T-helper 2 cell treated with Interferon-gamma antibody and Interleukin-4, amounts not matched to agents 5 μg/mL and 100 μg/mL, for 36 hours (primary cell): Measurements from ENCODE around the gene P2RX1.

Source experiments
- DNase-seq: peaks from one replicate; pipeline ENCODE4 v3.0.0; 2021; ENCODE audit warnings: low spot score
- H3K27ac Mint-ChIP-seq: one replicate; pipeline ENCODE4 v1.8.0; 2021; ENCODE audit warnings: mild to moderate bottlenecking, mixed read lengths
- H3K27me3 Mint-ChIP-seq: one replicate; pipeline ENCODE4 v1.8.0; 2021; ENCODE audit warnings: low read depth, mixed read lengths
- H3K36me3 Mint-ChIP-seq: one replicate; pipeline ENCODE4 v1.8.0; 2021; ENCODE audit warnings: low read depth, mixed read lengths
- H3K4me1 Mint-ChIP-seq: one replicate; pipeline ENCODE4 v1.8.0; 2021; ENCODE audit warnings: low read depth, mixed read lengths
- H3K4me3 Mint-ChIP-seq: one replicate; pipeline ENCODE4 v1.8.0; 2022; ENCODE audit warnings: mild to moderate bottlenecking, moderate library complexity, mixed read lengths
- H3K9me3 Mint-ChIP-seq: one replicate; pipeline ENCODE4 v1.8.0; 2021; ENCODE audit warnings: mixed read lengths

The P2RX1 gene

GRCh38 chr17:3887804-3888203 is 28.5 kb downstream of the P2RX1 start:
- DNase-seq = no peak
- Mint-ChIP-seq H3K4me3 (no peak overlapping the region), H3K4me1 (peaks cover 23% of the 10 kb centered on the region), H3K9me3 (no peaks in the 10 kb centered on the region), H3K27me3 (peaks cover 5% of the 10 kb centered on the region), H3K36me3 (no peaks in the 10 kb centered on the region), H3K27ac (peak overlapping the region; percentile 47)

GRCh38 chr17:3887394-3887793 is 28.9 kb downstream of the P2RX1 start:
- Mint-ChIP-seq H3K9me3 (no peaks in the 10 kb centered on the region), H3K4me3 (peak overlapping the region; percentile 48), H3K36me3 (no peaks in the 10 kb centered on the region), H3K4me1 (peaks cover 23% of the 10 kb centered on the region), H3K27me3 (peaks cover 5% of the 10 kb centered on the region), H3K27ac (peak overlapping the region; percentile 29)
- no peak for DNase-seq

- peak overlapping the region; percentile 48 for H3K4me3 Mint-ChIP-seq
- no peaks in the 10 kb centered on the region for H3K9me3 Mint-ChIP-seq
- H3K27ac Mint-ChIP-seq = peak overlapping the region; percentile 29
- peaks cover 22% of the 10 kb centered on the region for H3K4me1 Mint-ChIP-seq
- DNase-seq = no peak
- no peaks in the 10 kb centered on the region for H3K36me3 Mint-ChIP-seq
- peaks cover 5% of the 10 kb centered on the region for H3K27me3 Mint-ChIP-seq
Observed at GRCh38 chr17:3886776-3887175, 29.5 kb downstream of the P2RX1 start.

- Mint-ChIP-seq H3K27me3 (no peaks in the 10 kb centered on the region), H3K4me3 (no peak overlapping the region), H3K36me3 (no peaks in the 10 kb centered on the region), H3K9me3 (no peaks in the 10 kb centered on the region), H3K4me1 (peaks cover 15% of the 10 kb centered on the region), H3K27ac (no peak overlapping the region)
- no peak for DNase-seq
Observed at GRCh38 chr17:3885970-3886369, 30.3 kb downstream of the P2RX1 start.

GRCh38 chr17:3885271-3885670 is 31.0 kb downstream of the P2RX1 start:
- no peak overlapping the region for H3K27ac Mint-ChIP-seq
- no peaks in the 10 kb centered on the region for H3K27me3 Mint-ChIP-seq
- no peak for DNase-seq

GRCh38 chr17:3884188-3884587 is 32.1 kb downstream of the P2RX1 start:
- Mint-ChIP-seq H3K27me3 (no peaks in the 10 kb centered on the region), H3K36me3 (no peaks in the 10 kb centered on the region), H3K27ac (no peak overlapping the region)

More at GRCh38 chr17:3885271-3885670, 31.0 kb downstream of the P2RX1 start:
- Mint-ChIP-seq H3K36me3 (no peaks in the 10 kb centered on the region), H3K4me3 (no peak overlapping the region), H3K4me1 (peaks cover 15% of the 10 kb centered on the region), H3K9me3 (no peaks in the 10 kb centered on the region)

GRCh38 chr17:3882276-3882675 is 34.0 kb downstream of the P2RX1 start:
- Mint-ChIP-seq H3K4me3 (no peak overlapping the region), H3K9me3 (no peaks in the 10 kb centered on the region), H3K27ac (no peak overlapping the region), H3K4me1 (peaks cover 11% of the 10 kb centered on the region), H3K36me3 (no peaks in the 10 kb centered on the region), H3K27me3 (no peaks in the 10 kb centered on the region)
- DNase-seq = no peak

More at GRCh38 chr17:3884188-3884587, 32.1 kb downstream of the P2RX1 start:
- Mint-ChIP-seq H3K4me1 (peaks cover 15% of the 10 kb centered on the region), H3K9me3 (no peaks in the 10 kb centered on the region), H3K4me3 (no peak overlapping the region)
- no peak for DNase-seq

GRCh38 chr17:3880983-3881382 is 35.3 kb downstream of the P2RX1 start:
- H3K27me3 Mint-ChIP-seq = no peaks in the 10 kb centered on the region
- H3K4me3 Mint-ChIP-seq = no peak overlapping the region
- H3K9me3 Mint-ChIP-seq = no peaks in the 10 kb centered on the region
- DNase-seq = no peak
- H3K36me3 Mint-ChIP-seq = no peaks in the 10 kb centered on the region
- H3K27ac Mint-ChIP-seq = no peak overlapping the region
- H3K4me1 Mint-ChIP-seq = no peaks in the 10 kb centered on the region

GRCh38 chr17:3879591-3880417 is 36.5 kb downstream of the P2RX1 start:
- H3K9me3 Mint-ChIP-seq = no peaks in the 10 kb centered on the region
- no peaks in the 10 kb centered on the region for H3K4me1 Mint-ChIP-seq
- no peak overlapping the region for H3K27ac Mint-ChIP-seq
- no peaks in the 10 kb centered on the region for H3K27me3 Mint-ChIP-seq
- H3K4me3 Mint-ChIP-seq = no peak overlapping the region
- no peaks in the 10 kb centered on the region for H3K36me3 Mint-ChIP-seq
- no peak for DNase-seq

GRCh38 chr17:3879186-3879585 is 37.1 kb downstream of the P2RX1 start:
- DNase-seq = no peak
- Mint-ChIP-seq H3K4me3 (no peak overlapping the region), H3K27me3 (no peaks in the 10 kb centered on the region), H3K4me1 (no peaks in the 10 kb centered on the region), H3K9me3 (no peaks in the 10 kb centered on the region), H3K36me3 (no peaks in the 10 kb centered on the region), H3K27ac (no peak overlapping the region)

- Mint-ChIP-seq H3K9me3 (no peaks in the 10 kb centered on the region), H3K4me3 (no peak overlapping the region), H3K4me1 (no peaks in the 10 kb centered on the region), H3K27me3 (no peaks in the 10 kb centered on the region), H3K27ac (no peak overlapping the region), H3K36me3 (no peaks in the 10 kb centered on the region)
- no peak for DNase-seq
Observed at GRCh38 chr17:3877220-3877619, 39.0 kb downstream of the P2RX1 start.

- H3K27me3 Mint-ChIP-seq = no peaks in the 10 kb centered on the region
- H3K9me3 Mint-ChIP-seq = no peaks in the 10 kb centered on the region
- peaks cover 5% of the 10 kb centered on the region for H3K4me1 Mint-ChIP-seq
- DNase-seq = no peak
- no peak overlapping the region for H3K27ac Mint-ChIP-seq
- H3K36me3 Mint-ChIP-seq = no peaks in the 10 kb centered on the region
- H3K4me3 Mint-ChIP-seq = no peak overlapping the region
Observed at GRCh38 chr17:3875317-3875716, 40.9 kb downstream of the P2RX1 start.

- Mint-ChIP-seq H3K4me3 (no peak overlapping the region), H3K36me3 (no peaks in the 10 kb centered on the region), H3K9me3 (no peaks in the 10 kb centered on the region), H3K27me3 (no peaks in the 10 kb centered on the region), H3K27ac (no peak overlapping the region), H3K4me1 (peaks cover 5% of the 10 kb centered on the region)
- DNase-seq = no peak
Observed at GRCh38 chr17:3873862-3874261, 42.4 kb downstream of the P2RX1 start.

- Mint-ChIP-seq H3K27ac (peak overlapping the region; percentile 91), H3K9me3 (no peaks in the 10 kb centered on the region), H3K4me1 (peaks cover 5% of the 10 kb centered on the region), H3K4me3 (peak overlapping the region; percentile 68), H3K36me3 (no peaks in the 10 kb centered on the region), H3K27me3 (no peaks in the 10 kb centered on the region)
- no peak for DNase-seq
Observed at GRCh38 chr17:3870871-3871306, 45.4 kb downstream of the P2RX1 start.

GRCh38 chr17:3867606-3868005 is 48.7 kb downstream of the P2RX1 start:
- DNase-seq = no peak
- no peaks in the 10 kb centered on the region for H3K27me3 Mint-ChIP-seq
- H3K27ac Mint-ChIP-seq = no peak overlapping the region
- H3K9me3 Mint-ChIP-seq = no peaks in the 10 kb centered on the region
- H3K36me3 Mint-ChIP-seq = no peaks in the 10 kb centered on the region
- H3K4me3 Mint-ChIP-seq = no peak overlapping the region
- peaks cover 5% of the 10 kb centered on the region for H3K4me1 Mint-ChIP-seq
